Effector memory CD4-positive, alpha-beta T cell (primary cell): ENCODE data around the gene ADPRH.
"Not testable (repeated sequence)": the region's sequence is repeated elsewhere in the genome, so short reads cannot be mapped to it uniquely, and the experiment has no call there.

Experiments
- DNase-seq, 3 donors: peaks; one replicate each; pipeline ENCODE4 v3.0.0-alpha.2; 2020
- H3K27ac ChIP-seq: 2 replicates; pipeline ENCODE4 v1.7.0; 2013; ENCODE audit warnings: mild to moderate bottlenecking, low read length, moderate library complexity; ENCODE audit not compliant: insufficient read depth, poor library complexity, severe bottlenecking
- H3K27me3 ChIP-seq: replicated peaks from 2 replicates; pipeline ENCODE4 v1.7.0; 2013; ENCODE audit warnings: mild to moderate bottlenecking, low read length; ENCODE audit not compliant: insufficient read depth, control insufficient read depth, poor library complexity, severe bottlenecking
- H3K36me3 ChIP-seq: 2 replicates; pipeline ENCODE4 v1.7.0; 2013; ENCODE audit warnings: mild to moderate bottlenecking, low read length, moderate library complexity; ENCODE audit not compliant: control insufficient read depth, insufficient read depth
- H3K4me1 ChIP-seq: 2 replicates; pipeline ENCODE4 v1.7.0; 2013; ENCODE audit warnings: low read length, mild to moderate bottlenecking; ENCODE audit not compliant: control insufficient read depth, insufficient read depth, poor library complexity, severe bottlenecking
- H3K4me3 ChIP-seq: 2 replicates; pipeline ENCODE4 v1.7.0; 2013; ENCODE audit warnings: low read length, low read depth, mild to moderate bottlenecking; ENCODE audit not compliant: insufficient read depth, poor library complexity, severe bottlenecking
- H3K9me3 ChIP-seq: 2 replicates; pipeline ENCODE4 v1.7.0; 2013; ENCODE audit warnings: mild to moderate bottlenecking, low read length, moderate library complexity; ENCODE audit not compliant: control insufficient read depth

The ADPRH gene

DNA sequence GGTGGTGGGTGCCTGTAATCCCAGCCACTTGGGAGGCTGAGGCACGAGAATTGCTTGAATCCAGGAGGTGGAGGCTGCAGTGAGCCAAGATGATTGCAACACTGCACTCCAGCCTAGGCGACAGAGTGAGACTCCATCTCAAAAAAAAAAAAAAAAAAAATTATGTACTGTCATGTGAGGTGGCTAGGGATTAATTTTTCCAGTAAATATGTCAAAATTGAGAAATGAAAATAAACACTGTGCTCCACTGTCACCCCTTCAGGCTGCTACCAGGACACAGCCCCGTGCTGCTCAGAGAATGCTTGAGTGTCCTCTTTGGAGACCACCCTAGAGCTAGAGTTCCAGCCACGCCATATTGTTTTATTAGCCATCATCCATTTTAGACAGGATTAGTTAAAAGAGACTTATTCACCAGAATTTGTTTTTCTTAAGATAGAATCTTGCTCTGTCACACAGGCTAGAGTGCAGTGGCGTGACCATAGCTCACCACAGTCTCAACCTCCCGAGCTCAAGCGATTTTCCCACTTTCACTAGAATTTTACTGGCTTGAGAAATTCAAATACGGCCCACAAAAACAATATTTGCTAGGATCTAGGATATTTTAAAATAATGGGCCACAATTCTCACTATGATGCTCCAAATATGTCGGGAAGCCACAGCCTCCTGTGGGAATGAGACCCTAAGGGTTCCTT is 20.5 kb upstream of the ADPRH start:
- DNase-seq = no peak
- Histone ChIP-seq H3K4me1 (no peaks in the 10 kb centered on the region), H3K27ac (peak overlapping the region; percentile 30), H3K27me3 (no peaks in the 10 kb centered on the region), H3K36me3 (no peaks in the 10 kb centered on the region), H3K9me3 (no peaks in the 10 kb centered on the region), H3K4me3 (no peak overlapping the region)

- DNase-seq = peak in 2 of 3 donors; percentile 15 to 29
- Histone ChIP-seq H3K4me1 (no peaks in the 10 kb centered on the region), H3K36me3 (no peaks in the 10 kb centered on the region), H3K27ac (peak within 1 kb of the TSS; percentile 30), H3K4me3 (no peak within 1 kb of the TSS), H3K27me3 (no peaks in the 10 kb centered on the region), H3K9me3 (no peaks in the 10 kb centered on the region)
Observed at GRCh38 chr3:119559441-119559963, 19.8 kb upstream of the ADPRH start, which contains the start of gene CD80. Gene CD80 (minus strand): TSS chr3:119559614. CDS start chr3:119557728, 1,886 bp downstream.

DNA sequence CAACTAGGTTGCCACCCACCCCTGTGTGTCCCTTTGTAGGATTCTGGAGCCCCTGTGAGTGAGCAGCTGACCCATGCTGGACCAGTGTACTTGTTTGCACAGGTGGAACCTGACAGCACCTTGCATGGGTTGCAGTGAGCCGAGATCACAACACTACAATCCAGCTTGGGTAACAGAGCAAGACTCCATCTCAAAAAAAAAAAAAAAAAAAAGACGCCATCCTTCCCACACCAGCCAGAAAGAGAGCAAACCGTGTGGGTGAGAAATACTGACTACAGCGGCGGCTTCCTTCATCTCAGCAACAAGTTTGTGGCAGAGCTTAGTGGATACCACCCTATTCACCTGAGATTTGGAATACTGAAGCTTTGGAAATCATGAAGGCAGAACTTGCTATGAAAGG is 19.1 kb upstream of the ADPRH start:
- no peaks in the 10 kb centered on the region for H3K4me1 ChIP-seq
- H3K27ac ChIP-seq = no peak overlapping the region
- DNase-seq = no peak
- H3K36me3 ChIP-seq = no peaks in the 10 kb centered on the region
- no peaks in the 10 kb centered on the region for H3K9me3 ChIP-seq
- H3K4me3 ChIP-seq = no peak overlapping the region
- no peaks in the 10 kb centered on the region for H3K27me3 ChIP-seq

DNA sequence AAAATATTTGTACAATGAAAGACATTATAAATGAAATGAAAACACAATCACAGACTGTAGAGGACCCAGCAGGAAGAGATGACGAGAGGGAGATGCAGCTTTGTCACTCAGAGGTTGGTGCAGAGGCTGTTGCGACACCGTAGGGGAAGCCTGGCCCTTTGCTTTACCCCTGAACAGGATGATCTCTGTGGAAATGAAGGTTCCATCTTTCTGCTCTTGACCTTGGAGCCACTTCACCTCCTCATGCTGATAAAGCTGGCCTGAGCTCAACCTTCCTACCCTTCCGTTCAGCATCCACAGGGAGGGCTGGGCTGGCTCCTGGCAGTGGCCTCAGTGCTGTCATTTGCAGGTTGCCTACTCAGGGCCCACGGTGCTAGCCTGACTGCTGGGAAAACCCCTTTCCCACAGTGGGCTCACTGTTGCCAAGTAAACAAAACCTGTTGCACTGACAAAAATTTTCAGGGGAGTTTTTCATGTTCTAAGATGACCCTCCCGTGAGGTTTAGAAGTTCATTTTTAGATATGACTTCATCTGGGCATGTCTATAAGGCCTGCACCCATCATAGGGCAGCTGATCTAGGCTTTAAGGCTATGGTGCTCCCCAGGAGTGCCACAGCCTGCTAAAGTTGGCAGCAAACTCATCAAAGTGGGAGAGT is 16.9 kb upstream of the ADPRH start:
- DNase-seq = peak; percentile 42 to 49 (median 47)
- Histone ChIP-seq H3K27ac (peak overlapping the region; percentile 50), H3K4me1 (no peaks in the 10 kb centered on the region)

GRCh38 chr3:119563334-119563733 is 16.0 kb upstream of the ADPRH start:
- not testable (repeated sequence) for H3K36me3 ChIP-seq, DNase-seq, H3K9me3 ChIP-seq, H3K4me1 ChIP-seq, H3K4me3 ChIP-seq, H3K27me3 ChIP-seq, H3K27ac ChIP-seq

More for the DNA sequence above, 16.9 kb upstream of the ADPRH start:
- H3K36me3 ChIP-seq = no peaks in the 10 kb centered on the region
- H3K4me3 ChIP-seq = no peak overlapping the region
- H3K9me3 ChIP-seq = no peaks in the 10 kb centered on the region
- no peaks in the 10 kb centered on the region for H3K27me3 ChIP-seq

GRCh38 chr3:119569156-119569555 is 10.1 kb upstream of the ADPRH start:
- Histone ChIP-seq H3K4me3 (no peak overlapping the region), H3K36me3 (no peaks in the 10 kb centered on the region), H3K9me3 (no peaks in the 10 kb centered on the region), H3K4me1 (no peaks in the 10 kb centered on the region), H3K27ac (no peak overlapping the region), H3K27me3 (no peaks in the 10 kb centered on the region)
- DNase-seq = no peak

DNA sequence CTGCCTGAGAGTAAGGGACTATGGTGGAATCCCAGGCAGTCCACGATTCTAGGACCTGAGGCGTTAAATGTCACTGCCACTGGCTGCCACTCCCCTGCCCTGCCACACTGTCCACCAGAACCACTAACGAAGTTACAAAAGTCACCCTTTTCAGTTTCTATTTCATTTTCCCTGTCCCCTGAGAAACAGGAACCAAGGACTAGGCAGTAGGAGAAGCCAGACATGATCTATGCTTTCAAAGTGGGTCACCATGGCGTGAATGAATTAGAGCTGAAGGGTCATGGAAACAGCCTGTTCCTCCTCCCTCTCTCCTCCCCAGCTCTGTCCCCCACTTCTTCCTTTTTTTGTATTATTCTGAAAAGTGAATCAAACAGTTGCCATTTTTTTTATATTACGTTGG is 9.1 kb upstream of the ADPRH start:
- no peak for DNase-seq
- Histone ChIP-seq H3K27me3 (no peaks in the 10 kb centered on the region), H3K4me3 (no peak overlapping the region), H3K36me3 (no peaks in the 10 kb centered on the region), H3K27ac (no peak overlapping the region), H3K9me3 (no peaks in the 10 kb centered on the region), H3K4me1 (no peaks in the 10 kb centered on the region)

DNA sequence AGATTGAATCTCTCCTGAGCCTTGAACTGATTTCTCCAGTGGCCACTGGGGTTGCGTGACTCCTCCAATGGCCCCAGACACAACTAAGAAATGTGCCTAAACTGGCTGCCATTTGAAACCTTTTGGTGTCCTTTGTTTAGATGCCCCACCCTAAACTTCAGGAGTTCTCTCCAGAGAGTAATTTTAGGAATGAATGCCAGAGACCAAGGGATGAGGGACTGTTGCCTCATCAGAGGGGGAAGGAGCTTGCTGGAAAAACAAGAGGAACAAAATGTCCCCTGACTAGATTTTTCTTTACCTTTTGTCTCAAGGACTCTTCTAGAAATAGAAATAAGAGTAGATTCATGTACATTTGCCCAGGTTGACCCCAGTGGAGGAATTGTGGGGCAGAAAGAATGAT is 8.1 kb upstream of the ADPRH start:
- Histone ChIP-seq H3K27ac (no peak overlapping the region), H3K4me1 (no peaks in the 10 kb centered on the region), H3K27me3 (no peaks in the 10 kb centered on the region), H3K9me3 (no peaks in the 10 kb centered on the region), H3K36me3 (no peaks in the 10 kb centered on the region), H3K4me3 (no peak overlapping the region)
- no peak for DNase-seq

- DNase-seq = no peak
Observed at GRCh38 chr3:119571688-119572087, 7.6 kb upstream of the ADPRH start.

GRCh38 chr3:119575507-119575906 is 3.8 kb upstream of the ADPRH start:
- Histone ChIP-seq H3K4me3 (no peak overlapping the region), H3K9me3 (no peaks in the 10 kb centered on the region), H3K36me3 (no peaks in the 10 kb centered on the region), H3K4me1 (peaks cover 6% of the 10 kb centered on the region), H3K27me3 (no peaks in the 10 kb centered on the region), H3K27ac (no peak overlapping the region)
- no peak for DNase-seq

More at GRCh38 chr3:119571688-119572087, 7.6 kb upstream of the ADPRH start:
- Histone ChIP-seq H3K4me3 (no peak overlapping the region), H3K27ac (no peak overlapping the region), H3K4me1 (no peaks in the 10 kb centered on the region), H3K27me3 (no peaks in the 10 kb centered on the region), H3K36me3 (no peaks in the 10 kb centered on the region), H3K9me3 (no peaks in the 10 kb centered on the region)
